ENCODE results near the gene TAMALIN.

TAMALIN gene

DNA sequence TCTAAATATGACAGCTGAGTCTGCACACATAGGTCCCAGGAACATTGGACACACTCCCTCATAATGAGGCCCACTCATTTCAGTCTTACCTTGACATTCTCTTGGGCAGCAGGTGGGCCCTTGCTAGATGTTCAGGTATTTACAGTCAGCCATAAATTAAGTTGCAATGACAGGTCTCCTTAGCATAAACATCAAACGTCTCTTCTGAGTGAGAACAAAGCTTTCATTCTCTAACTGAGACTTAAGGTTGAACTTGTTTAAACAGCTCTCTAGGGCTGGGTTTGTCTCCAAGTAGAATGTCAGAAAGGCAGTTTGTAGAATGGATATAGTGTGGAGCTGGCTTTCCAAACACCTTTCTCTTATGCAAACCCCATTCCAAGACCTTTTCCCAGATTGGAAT lies 44.9 kb upstream of the TAMALIN start:
- TF ChIP-seq CREB1 (IDR thresholded peaks at IDR 0.05; ENCODE audit: low read depth) (no peak), TCF12 (IDR thresholded peaks at IDR 0.05; ENCODE audit: low read depth) (peak; percentile 60; the same call in 1 of the 2 replicates), TEAD4 (IDR thresholded peaks at IDR 0.05) (peak; percentile 80), EP300 (IDR thresholded peaks at IDR 0.05; ENCODE audit: borderline replicate concordance) (peak; percentile 56; the same call in 1 of the 2 replicates)

DNA sequence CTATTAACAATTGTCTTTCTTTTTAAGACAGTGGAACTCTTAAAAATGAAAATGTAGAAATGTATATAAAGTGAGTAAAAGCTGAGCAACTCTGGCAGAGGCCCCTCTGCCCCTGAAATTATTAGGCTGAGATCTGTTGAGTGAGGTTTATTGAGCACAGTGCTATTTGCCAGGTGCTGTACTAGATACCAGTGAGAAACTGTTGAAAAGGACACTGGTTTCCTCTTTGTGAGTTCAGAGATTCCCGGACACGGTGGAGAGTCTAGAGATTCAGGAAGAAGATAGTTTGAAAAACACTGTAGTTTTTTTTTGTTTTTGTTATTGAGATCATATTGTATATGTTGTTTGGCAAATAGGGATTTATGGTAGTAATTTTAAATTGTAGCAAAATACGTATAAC lies 44.0 kb upstream of the TAMALIN start:
- TF ChIP-seq CEBPB (IDR thresholded peaks at IDR 0.05) (no peak), TAF1 (IDR thresholded peaks at IDR 0.05; ENCODE audit: low read depth) (no peak), RAD21 (IDR thresholded peaks at IDR 0.05; ENCODE audit: low read depth) (no peak), ZBTB7A (IDR thresholded peaks at IDR 0.05; ENCODE audit: low read depth) (no peak), CREB1 (IDR thresholded peaks at IDR 0.05; ENCODE audit: low read depth) (no peak), FOXM1 (IDR thresholded peaks at IDR 0.05; ENCODE audit: borderline replicate concordance, low read depth) (no peak), TEAD4 (IDR thresholded peaks at IDR 0.05) (no peak), EP300 (IDR thresholded peaks at IDR 0.05; ENCODE audit: borderline replicate concordance) (no peak), TCF12 (IDR thresholded peaks at IDR 0.05; ENCODE audit: low read depth) (no peak), EGR1 (IDR thresholded peaks at IDR 0.05) (no peak), YY1 (IDR thresholded peaks at IDR 0.05; ENCODE audit: low read depth) (no peak), NFIC (IDR thresholded peaks at IDR 0.05) (no peak)
- TF ChIP-seq, protein P1, sequence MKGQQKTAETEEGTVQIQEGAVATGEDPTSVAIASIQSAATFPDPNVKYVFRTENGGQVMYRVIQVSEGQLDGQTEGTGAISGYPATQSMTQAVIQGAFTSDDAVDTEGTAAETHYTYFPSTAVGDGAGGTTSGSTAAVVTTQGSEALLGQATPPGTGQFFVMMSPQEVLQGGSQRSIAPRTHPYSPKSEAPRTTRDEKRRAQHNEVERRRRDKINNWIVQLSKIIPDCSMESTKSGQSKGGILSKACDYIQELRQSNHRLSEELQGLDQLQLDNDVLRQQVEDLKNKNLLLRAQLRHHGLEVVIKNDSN (IDR thresholded peaks at IDR 0.05): no peak
- TF ChIP-seq, protein P2, sequence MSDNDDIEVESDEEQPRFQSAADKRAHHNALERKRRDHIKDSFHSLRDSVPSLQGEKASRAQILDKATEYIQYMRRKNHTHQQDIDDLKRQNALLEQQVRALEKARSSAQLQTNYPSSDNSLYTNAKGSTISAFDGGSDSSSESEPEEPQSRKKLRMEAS (IDR thresholded peaks at IDR 0.05): no peak
- TF ChIP-seq, protein P3, sequence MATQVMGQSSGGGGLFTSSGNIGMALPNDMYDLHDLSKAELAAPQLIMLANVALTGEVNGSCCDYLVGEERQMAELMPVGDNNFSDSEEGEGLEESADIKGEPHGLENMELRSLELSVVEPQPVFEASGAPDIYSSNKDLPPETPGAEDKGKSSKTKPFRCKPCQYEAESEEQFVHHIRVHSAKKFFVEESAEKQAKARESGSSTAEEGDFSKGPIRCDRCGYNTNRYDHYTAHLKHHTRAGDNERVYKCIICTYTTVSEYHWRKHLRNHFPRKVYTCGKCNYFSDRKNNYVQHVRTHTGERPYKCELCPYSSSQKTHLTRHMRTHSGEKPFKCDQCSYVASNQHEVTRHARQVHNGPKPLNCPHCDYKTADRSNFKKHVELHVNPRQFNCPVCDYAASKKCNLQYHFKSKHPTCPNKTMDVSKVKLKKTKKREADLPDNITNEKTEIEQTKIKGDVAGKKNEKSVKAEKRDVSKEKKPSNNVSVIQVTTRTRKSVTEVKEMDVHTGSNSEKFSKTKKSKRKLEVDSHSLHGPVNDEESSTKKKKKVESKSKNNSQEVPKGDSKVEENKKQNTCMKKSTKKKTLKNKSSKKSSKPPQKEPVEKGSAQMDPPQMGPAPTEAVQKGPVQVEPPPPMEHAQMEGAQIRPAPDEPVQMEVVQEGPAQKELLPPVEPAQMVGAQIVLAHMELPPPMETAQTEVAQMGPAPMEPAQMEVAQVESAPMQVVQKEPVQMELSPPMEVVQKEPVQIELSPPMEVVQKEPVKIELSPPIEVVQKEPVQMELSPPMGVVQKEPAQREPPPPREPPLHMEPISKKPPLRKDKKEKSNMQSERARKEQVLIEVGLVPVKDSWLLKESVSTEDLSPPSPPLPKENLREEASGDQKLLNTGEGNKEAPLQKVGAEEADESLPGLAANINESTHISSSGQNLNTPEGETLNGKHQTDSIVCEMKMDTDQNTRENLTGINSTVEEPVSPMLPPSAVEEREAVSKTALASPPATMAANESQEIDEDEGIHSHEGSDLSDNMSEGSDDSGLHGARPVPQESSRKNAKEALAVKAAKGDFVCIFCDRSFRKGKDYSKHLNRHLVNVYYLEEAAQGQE (IDR thresholded peaks at IDR 0.05; ENCODE audit: low read depth): no peak

DNA sequence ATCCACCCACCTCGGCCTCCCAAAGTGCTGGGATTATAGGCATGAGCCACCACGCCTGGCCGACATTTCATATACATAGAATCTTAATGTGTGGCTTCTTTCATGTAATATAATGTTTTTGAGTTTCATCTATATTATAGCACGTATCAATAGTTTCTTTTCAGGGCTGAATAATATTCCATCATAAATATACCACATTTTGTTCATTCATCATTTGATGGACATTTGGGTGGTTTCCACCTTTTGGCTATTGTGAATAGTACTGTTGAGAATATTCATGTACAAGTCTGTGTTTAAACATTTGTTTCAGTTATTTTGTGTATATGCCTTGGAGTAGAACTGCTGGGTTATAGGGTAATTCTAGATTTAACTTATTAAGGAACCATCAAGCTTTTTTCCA lies 43.3 kb upstream of the TAMALIN start:
- TF ChIP-seq EP300 (IDR thresholded peaks at IDR 0.05; ENCODE audit: borderline replicate concordance) (no peak), FOXM1 (IDR thresholded peaks at IDR 0.05; ENCODE audit: borderline replicate concordance, low read depth) (no peak), NFIC (IDR thresholded peaks at IDR 0.05) (no peak), RAD21 (IDR thresholded peaks at IDR 0.05; ENCODE audit: low read depth) (no peak), CREB1 (IDR thresholded peaks at IDR 0.05; ENCODE audit: low read depth) (no peak), CEBPB (IDR thresholded peaks at IDR 0.05) (no peak)
- TF ChIP-seq, protein P1 (IDR thresholded peaks at IDR 0.05): no peak
- TF ChIP-seq, protein P3 (IDR thresholded peaks at IDR 0.05; ENCODE audit: low read depth): no peak
- TF ChIP-seq, protein P2 (IDR thresholded peaks at IDR 0.05): no peak

DNA sequence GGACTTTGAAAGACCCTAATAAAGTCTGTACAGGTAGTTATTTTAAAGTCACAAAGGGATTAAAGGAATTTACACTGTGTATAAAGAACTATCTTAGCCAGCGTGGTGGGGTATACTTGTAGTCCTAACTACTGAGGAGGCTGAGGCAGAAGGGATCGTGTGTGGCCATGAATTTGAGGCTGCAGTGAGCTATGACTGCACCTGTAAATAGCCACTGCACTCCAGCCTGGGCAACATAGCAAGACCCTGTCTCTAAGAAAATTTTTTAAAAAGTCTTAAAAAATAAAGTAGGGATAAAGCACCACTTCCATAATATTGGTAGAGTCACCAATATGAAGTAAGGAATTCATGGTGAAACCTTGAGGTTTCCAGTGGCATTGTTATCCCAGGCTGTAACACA lies 37.1 kb upstream of the TAMALIN start:
- no peak for TF ChIP-seq NFIC (IDR thresholded peaks at IDR 0.05)
- no peak for TF ChIP-seq RAD21 (IDR thresholded peaks at IDR 0.05; ENCODE audit: low read depth)
- TF ChIP-seq, protein P2 (IDR thresholded peaks at IDR 0.05): no peak
- TF ChIP-seq CEBPB (IDR thresholded peaks at IDR 0.05): no peak
- no peak for TF ChIP-seq ZBTB7A (IDR thresholded peaks at IDR 0.05; ENCODE audit: low read depth)
- TF ChIP-seq, protein P3 (IDR thresholded peaks at IDR 0.05; ENCODE audit: low read depth): no peak
- TF ChIP-seq EGR1 (IDR thresholded peaks at IDR 0.05): no peak
- TF ChIP-seq CREB1 (IDR thresholded peaks at IDR 0.05; ENCODE audit: low read depth): no peak
- no peak for TF ChIP-seq YY1 (IDR thresholded peaks at IDR 0.05; ENCODE audit: low read depth)
- TF ChIP-seq, protein P1 (IDR thresholded peaks at IDR 0.05): no peak
- no peak for TF ChIP-seq TCF12 (IDR thresholded peaks at IDR 0.05; ENCODE audit: low read depth)
- TF ChIP-seq EP300 (IDR thresholded peaks at IDR 0.05; ENCODE audit: borderline replicate concordance): no peak
- no peak for TF ChIP-seq TAF1 (IDR thresholded peaks at IDR 0.05; ENCODE audit: low read depth)
- no peak for TF ChIP-seq TEAD4 (IDR thresholded peaks at IDR 0.05)
- no peak for TF ChIP-seq FOXM1 (IDR thresholded peaks at IDR 0.05; ENCODE audit: borderline replicate concordance, low read depth)
